HL-60/S4 (cell line): ENCODE measurements around the gene AQP7.
"Not testable (repeated sequence)": the region's sequence is repeated elsewhere in the genome, so short reads cannot be mapped to it uniquely, and the experiment has no call there.

Source experiments
- in situ Hi-C: fragments of 300-500 bp; cut with MboI; formaldehyde crosslinking; loops from 2 replicates; pipeline ENCODE4 v1.14.3; 2022; ENCODE audit warnings: low sequenced_read_pairs

AQP7 gene

DNA sequence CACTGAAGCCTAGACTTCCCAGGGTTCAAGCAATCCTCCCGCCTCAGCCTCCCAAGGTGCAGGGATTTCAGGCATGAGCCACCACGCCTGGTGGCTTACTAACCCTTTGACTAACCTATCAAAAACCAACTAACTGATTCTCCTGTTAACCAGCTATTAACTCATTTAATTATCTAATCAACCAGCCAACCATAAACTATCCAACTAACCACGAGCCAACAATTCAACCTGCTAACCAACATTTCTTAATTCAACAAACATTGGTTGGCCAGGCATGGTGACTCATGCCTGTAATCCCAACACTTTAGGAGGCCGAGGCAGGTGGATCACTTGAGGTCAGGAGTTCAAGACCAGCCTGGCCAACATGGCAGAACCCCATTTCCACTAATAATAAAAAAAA, 3.3 kb downstream of the AQP7 start:
- in situ Hi-C loops, result not testable (repeated sequence)

DNA sequence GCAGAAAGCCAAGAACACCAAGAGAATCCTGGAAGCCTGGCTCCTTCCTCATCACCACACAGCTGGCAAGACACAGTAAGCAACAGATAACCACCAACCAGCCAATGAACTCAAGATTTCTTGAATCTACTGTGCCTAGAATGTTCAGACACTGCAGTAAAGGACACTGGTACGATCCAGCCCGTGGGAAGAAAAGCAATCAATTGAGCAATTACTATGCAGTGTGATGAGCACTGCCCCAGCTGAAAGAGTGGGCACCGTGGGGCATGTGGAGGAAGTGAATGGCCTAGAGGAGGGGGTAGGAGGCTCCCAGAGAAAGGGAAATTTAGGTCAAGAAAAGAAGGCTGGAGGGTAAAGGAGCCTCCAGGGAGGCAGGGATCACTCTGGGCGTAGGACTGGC, 4.6 kb downstream of the AQP7 start:
- in situ Hi-C loops, result not testable (repeated sequence)

DNA sequence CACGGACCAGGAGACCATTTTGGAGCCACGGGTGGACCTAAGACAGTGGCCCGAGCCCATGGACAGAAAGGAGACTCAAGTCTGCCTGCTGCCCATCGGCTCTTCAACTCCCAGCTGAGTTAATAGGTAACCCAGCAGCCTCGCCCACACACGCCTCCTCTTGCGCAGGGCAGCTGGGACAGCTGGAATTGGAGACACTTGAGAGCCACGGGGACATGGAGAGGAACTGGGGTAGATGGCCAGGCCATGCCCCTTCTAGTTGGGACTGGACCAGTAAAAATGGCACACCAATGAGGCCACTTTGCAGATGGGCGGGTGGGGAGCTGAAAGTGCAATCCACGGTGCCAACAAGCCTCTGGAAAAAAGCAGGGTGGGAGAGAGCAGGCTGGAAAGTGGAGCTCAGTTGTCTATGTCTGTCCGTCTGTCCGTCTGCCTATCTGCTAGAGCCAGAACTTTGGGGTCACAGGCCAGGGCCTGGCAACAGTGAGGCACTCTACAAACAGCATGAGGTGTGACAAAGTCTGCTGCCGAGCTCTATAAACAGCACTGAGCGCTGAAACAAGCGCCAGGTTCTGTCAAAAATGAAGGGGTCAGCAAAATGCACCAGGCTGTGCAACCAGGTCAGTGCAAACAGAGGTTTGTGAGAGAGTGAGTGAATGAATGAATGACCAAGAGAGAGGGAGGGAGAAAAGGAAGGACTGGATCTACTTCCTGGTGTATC, 7.0 kb downstream of the AQP7 start:
- in situ Hi-C loops, result not testable (repeated sequence)

DNA sequence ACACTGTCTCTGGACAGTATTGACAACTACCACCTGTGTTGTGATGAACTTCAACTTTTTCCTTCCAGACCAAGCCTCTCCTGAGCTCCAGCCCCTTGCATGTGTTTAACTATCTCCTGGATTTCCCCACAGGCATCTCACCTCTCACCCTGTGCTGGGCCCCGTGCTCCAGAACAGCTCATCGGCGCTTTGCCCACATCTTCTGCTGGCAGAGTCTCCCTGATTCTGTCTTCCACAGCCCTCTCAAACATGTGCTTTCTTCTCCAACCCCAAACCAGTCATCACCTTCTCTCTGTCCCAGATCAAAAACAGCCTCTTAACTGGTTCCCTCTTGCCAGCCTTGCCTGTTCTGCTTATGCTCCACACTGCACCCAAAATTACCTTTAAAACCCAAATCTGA, 8.4 kb downstream of the AQP7 start:
- in situ Hi-C loops, result not testable (repeated sequence)

DNA sequence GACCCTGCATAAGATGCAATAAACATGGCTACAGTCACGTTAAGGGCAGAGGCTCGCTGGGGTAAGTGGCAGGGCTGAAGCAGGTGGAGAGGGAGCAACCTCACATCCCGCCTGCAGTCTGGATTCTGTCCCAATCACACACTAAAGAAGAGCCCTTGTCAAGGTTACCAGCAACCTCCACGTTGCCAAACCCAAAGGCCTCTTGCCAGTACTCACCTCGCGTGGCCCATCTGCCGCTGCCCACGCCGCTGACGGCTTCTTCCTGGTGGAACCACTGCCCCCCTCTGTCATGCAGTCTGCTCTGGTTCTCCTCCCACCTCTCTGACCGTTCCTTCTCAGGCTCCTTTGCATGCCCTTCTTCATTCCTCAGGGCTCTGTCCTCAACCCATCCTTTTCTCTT, 8.8 kb downstream of the AQP7 start:
- in situ Hi-C loops, result no loop called here

- in situ Hi-C loops, result not testable (repeated sequence)
Observed at GRCh38 chr9:33392591-33393021, 9.8 kb downstream of the AQP7 start.

DNA sequence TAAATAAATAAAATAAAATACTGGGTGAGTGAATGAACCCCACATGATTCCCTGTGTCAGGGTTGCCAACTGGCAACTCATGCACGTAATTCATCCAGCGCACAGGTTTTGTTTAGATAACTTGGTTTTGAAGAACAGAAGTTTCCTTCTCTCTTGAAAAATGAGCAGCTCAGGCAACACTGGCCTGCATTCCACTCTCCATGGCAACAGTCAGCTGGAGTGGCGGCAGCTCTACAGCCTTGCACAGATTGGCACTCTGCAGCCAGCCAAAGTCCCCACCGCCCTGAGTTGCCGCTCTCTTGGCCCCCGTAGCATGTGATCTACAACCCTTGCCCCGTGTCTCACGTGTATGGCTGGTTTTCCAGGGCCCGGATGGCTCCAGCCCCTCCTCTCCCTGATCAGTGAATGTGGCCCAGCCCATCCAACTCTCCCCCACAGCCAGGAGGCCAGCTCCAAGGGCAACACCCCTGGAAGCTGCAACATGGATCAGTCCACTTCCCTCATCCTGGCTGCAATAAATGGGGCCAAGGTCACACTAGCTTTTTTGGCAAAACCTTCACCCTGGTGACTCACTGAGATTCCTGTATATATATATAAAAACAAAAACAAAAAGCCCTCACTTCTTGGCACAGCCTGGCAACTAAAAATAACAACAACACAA, 11.1 kb downstream of the AQP7 start:
- in situ Hi-C loops, result not testable (repeated sequence)

DNA sequence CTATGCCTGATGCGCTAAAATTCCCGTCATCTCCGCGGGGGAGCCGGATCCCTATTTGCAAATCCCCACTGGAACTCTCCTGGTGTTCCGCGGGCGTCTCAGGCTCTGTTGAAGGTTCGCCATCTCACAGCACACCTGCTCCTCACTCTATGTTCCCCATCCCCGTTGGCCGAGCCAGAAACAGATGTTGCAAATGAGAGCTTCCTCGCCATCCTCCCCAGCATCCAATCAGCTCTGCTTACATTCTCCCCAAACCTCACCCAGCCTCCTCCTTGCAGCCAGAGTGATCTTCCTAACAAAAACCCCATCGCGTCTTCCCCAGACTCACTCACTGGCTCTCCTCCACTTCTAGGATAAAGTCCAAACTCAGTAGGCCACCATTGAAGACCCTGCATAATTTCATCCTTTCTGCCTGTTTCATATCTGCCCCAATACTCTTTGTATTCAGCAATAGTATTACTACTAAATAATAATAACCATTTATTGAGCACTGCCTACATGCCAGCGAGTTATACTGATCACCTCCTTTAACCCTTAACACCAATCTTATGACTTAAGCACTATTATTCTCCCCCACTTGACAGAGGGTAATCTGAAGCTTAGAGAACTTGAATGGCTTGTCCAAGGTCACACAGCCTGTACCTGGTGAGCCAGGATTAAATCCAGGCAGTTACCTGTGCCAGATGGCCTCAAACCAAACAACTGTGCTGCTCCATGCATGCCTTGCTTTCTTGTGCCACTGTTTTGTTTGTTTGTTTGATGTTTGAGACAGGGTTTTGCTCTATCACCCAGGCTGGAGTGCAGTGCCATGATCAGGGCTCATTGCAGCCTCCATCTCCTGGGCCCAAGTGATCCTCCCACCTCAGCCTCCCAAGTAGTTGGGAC, 14.0 kb downstream of the AQP7 start:
- in situ Hi-C loops, result no loop called here

DNA sequence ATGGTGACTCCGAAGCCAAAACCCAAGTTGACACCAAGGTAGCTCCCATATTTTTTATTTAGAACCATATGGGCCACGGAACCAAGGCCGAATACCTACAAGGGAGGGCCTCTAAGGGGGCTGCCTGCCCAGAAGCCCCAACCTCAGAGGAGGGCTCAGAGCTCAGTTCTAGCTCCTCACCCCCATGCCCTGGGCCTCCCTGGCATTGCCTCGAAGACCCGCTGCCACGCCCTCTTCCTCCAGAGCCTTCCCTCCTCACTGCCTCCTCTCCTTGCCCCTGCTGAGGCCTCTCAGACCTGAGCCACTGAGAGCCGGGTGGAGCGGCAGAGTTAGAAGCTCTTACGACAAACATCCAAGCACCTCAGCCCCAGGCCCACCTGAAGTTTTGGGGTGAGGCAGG, 15.4 kb downstream of the AQP7 start:
- in situ Hi-C loops, result not testable (repeated sequence)

DNA sequence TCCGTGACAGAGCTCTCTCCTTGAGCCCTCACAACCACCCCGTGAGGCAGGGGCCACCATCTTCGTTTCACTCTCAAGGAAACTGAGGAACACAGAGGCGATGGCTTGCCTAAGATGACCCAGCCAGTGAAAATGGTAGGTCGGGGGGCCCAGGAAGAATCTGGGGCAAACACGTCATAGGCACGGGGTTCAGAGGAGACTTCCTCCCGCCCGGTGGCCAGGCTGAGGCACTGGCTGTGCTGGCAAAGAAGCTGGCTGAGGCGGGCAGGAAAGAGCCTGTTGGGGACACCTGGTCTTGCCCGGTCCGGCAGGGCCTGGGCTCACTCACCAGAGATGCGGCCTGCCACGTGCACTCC, 15.7 kb downstream of the AQP7 start:
- in situ Hi-C loops, result not testable (repeated sequence)

DNA sequence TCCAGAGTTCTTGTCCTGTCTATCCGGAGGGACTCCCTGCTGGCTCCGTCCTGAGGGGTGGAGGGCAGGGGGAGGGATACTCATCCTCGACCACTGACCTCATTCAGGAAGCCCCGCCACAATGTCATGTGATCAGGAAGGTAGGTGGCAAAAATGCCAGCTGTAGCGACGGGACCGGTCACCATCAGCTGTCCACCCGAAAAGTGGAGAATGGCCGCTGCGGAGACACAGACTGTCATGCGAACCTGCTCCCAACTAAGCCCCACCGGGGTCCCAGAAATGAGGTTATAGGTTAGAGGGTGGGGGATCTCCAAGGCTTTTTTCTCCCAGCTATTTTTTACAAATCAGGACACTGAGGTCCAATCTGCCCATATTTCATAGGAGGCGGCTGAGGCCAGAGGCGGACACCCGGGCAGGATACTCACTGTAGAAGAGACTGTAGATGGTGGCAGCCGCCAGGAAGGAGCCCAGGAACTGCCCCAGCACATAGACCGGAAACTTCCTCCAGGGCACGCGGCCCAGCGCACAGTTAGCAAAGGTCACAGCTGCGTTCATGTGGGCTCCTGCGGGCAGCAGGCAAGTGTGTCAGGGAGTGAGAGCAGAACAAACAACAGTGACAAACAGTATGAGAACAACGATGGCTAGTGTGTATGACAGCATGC, 16.3 kb downstream of the AQP7 start:
- in situ Hi-C loops, result not testable (repeated sequence)

DNA sequence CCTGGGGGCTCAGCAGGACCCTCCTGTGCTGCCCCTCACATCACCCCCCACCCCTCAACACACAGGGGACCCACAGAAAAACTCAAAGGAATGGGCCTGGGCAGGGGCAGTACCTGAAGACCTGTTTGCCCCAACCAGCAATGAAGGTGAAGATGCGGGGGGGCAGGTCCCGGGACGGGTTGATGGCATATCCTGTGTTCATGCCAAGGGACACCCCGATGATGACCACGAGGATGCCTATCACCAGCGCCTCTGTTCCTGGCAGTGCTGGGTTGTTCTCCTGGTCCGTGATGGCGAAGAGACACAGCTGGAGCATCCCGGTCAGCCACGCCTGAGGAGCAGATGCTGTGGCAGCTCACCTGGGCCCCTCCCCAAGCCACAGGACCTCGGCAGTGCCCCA, 16.8 kb downstream of the AQP7 start:
- in situ Hi-C loops, result not testable (repeated sequence)

DNA sequence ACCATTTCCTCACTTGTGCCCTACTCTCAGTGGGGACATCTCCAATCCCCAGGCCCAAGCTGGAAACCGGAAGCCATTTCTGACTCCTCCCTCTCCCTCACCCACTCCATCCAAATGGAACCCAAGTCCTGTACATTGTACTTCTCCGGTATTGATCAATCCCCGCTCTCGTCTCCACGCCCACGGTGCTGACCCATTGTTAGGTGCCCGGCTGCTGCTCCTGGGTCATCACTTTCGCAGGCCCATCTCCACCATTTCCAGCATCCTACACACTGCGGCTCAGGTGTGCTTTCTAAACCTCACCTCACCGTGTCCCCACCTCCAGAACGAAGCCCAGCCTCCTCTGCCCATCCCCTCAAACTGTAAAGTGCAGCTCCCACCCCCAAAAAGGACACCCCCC, 19.0 kb downstream of the AQP7 start:
- in situ Hi-C loops, result not testable (repeated sequence)

GRCh38 chr9:33382397-33382796, 20.0 kb downstream of the AQP7 start:
- in situ Hi-C loops, result not testable (repeated sequence)

DNA sequence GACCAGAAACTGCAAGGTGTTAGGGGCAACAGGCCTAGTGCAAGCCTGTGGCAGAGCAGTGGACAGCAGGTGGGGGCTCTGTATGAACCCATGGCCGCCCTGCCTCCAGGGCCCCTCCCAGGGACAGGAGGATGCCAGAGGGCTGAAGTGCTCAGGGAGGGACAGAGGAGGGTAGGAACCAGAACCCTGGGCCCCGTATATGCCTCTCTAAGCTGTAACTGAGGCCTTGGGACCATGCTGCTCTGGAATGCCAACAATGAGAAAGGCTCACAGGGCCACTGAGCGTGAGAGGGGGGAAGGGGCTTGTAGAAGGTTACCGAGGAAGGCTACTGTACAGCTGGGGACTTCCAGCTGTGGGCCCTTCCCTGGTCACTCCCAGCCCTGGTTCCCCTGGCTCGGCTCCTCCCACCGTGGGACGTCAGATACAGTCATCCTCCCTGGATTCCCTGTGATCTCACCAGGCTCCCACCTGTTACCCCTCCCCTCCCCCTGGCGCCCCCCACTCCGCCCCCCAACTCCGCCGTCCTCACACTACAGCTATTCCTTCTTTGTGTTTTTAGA, 21.1 kb downstream of the AQP7 start:
- in situ Hi-C loops, result no loop called here

DNA sequence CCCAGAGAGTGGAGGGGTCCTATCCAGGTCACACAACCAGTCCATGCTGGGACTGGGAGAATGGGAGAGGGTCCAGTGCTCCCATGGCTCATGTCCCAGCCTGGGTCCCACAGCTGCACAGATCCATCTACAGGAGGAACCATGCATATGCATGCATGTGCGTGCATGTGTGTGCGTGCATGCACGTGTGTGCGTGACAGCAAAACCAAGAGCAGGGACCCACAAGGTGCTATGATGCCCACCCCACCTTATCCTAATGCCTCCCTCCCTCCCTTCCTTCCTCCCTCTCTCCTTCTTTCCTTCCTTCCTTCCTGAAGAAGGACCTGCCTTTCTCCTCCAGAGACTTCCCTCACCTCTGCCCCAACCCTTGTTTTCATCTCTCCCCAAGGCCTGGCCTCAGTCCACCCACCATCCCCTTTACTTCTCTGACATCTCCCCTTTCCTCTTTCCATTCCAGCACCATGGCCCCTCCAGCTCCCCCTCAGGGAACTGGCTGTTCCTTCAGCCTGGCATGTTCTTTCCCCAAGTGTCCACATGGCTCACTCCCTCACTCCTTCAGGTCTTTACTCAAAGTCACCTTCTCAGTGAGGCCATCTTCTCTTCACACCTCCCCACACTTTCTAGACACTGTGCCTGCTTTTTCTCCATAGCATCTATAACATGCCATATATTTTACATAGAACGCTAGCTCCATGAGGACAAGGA, 21.8 kb downstream of the AQP7 start:
- in situ Hi-C loops, result no loop called here

- in situ Hi-C loops, result no loop called here
Observed at GRCh38 chr9:33379666-33380389, 22.5 kb downstream of the AQP7 start.

- in situ Hi-C loops, result no loop called here
Observed at GRCh38 chr9:33378121-33378795, 24.1 kb downstream of the AQP7 start.

GRCh38 chr9:33377089-33377715, 25.2 kb downstream of the AQP7 start:
- in situ Hi-C loops, result no loop called here
